ENCODE data around the gene HDGFL1.

The HDGFL1 gene

DNA sequence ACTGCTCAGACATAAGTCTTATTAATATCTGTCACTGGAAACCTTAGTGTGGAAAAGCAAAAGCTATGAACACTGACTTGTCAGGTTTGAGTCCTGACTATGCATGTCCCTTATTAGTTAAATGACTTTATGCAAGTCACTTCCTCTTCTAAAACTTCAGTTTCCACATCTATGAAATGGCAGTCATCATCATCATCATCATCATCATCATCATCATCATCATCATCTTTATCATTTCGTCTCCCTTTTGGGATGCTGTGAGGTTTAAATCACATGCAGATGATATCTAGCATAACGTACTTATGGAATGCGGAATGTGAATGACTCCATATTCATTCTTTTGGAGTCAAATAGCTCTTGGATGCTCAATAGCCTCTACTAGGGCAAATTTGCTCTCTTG lies 24.5 kb downstream of the HDGFL1 start:
- no peak for DNase-seq

DNA sequence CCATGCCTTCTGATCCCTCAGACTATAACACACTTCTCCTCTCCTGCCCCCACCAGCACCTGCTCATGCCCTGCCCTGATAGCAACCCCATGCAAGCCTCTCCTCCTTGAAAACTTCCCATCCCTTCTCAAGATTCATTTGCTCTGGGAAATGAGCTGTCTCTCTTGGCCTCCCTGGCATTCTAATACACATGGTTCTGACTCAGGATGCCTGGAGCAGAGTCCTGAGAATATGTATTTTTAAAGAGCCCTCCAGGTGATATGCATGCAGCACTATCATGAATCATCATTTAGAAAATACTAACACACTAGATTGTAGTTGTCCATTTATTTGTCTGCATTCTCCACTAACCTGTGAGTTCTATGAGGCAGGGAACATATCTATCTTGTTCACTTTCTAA lies 26.6 kb downstream of the HDGFL1 start:
- no peak for DNase-seq

DNA sequence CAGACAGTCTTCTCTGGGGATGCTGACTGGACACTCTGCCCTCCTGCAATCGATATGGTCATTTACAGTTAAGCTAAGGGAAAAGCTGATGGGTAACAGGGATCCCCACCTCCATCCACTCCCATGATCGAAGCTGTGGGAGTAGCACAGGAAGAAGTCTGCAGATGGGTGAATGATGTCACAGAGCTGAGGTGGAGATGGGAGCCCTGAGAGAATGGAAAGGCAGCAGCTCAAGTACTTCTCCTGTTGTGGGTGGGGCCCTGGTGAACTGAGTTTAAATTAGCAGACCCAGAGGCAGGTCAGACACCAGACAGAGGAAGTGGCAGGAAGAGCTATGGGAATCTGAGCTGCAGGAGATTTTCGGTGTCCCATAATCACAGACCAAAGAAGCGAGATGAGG lies 29.0 kb downstream of the HDGFL1 start:
- no peak for DNase-seq

- DNase-seq, result no peak
These were observed 30.7 kb downstream of the HDGFL1 start for GRCh38 chr6:22600059-22600458.

DNA sequence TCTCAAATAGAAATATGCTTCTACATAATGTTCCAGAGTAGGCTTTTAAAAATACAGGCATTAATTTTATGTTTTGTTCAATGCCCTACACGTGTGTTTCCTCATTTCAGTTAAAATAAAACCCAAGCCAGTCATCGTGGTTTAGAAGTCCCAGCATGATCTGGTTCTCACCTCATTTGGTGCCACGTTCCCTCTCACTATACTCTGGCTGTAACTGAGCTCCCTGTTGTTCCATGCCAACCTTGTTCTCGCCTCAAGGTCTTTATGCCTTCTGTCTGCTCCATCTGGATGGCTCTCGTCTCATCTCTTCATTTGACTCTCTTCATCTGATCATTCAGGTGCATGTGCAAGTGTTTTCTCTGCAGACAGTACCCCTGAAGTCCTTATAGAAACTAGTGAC lies 32.6 kb downstream of the HDGFL1 start:
- no peak for DNase-seq

- DNase-seq, result no peak
These were observed 36.4 kb downstream of the HDGFL1 start for GRCh38 chr6:22605736-22606135.

DNA sequence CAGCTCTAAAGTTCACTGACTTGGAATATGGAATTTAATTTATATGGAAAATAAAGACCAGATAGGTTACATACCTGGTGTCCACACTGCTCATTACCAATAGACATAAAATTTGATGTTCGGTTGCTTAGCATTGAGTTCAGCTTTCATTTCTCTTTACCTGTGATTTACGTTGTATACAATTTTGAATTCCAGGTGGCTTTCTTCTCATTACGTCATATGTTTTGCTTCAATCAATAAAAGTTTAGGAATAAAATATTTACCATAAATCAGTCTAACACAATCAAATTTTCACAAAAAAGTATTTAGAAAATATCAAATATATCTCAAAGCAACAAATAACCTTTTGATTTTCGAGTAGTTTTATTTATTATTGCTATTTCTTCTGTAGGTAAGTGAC lies 40.8 kb downstream of the HDGFL1 start:
- DNase-seq, result no peak

DNA sequence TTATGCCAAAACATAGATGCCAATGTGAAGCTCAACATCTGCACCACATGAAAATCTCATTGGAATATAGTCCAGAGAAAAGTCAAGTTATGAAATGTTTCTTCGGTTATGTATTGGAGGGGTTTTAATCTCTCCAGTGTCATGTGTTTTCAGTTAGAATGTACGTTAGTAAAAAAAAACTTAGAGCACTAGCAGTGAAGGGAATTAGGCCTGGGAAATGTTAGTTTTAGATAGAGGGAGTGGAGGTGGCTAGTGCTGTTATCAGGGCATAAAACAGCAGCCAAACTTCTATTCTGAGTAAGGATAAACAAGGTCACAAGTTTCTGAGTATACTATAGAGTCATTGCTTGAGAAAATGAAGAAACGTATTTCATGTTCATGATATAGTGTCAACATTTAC lies 42.9 kb downstream of the HDGFL1 start:
- DNase-seq, result no peak

DNA sequence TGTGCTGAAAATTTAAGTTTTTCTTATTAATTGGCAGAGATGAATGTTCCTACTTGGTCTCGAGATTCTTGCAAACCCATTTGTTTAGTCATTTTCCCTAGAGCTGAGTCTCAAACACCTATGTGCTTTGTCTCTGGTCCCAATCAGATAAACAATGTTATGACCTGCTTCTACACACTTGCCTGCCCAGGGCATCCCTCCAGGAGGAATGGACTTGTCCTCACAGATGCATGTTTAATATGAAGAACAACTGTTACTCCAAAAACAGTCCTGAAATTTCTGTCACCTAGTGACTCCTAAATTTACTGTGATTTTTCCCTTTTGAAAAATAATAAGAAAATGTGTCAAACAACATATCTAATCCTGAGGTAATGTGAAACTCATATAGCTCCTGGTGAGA lies 43.7 kb downstream of the HDGFL1 start:
- no peak for DNase-seq

DNA sequence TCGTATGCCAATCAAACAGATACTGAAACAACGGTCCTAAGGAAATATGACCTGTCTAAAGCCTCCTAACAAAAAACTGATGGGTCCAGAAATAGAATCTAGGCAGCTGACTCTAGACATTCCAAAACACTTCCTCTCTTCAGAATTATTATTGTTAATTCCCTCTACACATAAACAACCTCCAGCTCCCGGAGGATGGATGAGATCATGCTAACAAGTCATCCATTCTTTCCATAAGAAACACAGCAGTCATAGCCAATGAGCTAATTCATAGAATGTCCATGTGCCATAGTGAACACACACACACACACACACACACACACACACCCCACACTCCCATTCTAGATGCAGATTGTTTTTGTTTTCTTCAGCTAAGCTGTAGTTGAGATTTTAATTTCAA lies 44.3 kb downstream of the HDGFL1 start:
- no peak for DNase-seq

GRCh38 chr6:22614547-22614946 lies 45.2 kb downstream of the HDGFL1 start:
- no peak for DNase-seq

DNA sequence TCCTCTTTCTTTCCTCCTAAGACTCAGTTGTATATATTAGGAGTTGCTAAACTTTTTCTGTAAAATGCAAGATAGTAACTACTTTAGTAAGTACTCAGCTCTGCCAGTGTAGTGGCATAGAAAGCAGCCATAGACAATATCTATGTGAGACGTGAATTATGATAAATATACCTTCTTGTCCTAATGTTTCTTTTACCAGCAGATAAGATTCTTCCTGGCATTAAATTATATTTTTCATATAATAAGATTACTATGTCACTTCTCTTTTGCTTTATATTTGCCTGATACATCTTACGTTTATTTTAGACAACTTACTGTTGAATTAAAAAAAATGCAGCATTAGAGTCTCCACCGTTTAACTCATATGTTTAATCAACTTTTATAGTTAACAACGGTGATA lies 51.7 kb downstream of the HDGFL1 start:
- no peak for DNase-seq
